ENCODE data around the gene SH3GL3. TPM values are rescaled to one million over a fixed set of nuclear protein-coding genes. Genes with fewer than 3 reads are reported as not detected.
A peak's percentile ranks its signal among the peaks of the same experiment; 100 is the strongest.

The SH3GL3 gene
- total and polyA plus RNA-seq, 2 of the 8 experiments (the other 6 are each of a cell fraction or from before 2014, with no cell fraction given): 14.1 to 19.1 TPM

DNA sequence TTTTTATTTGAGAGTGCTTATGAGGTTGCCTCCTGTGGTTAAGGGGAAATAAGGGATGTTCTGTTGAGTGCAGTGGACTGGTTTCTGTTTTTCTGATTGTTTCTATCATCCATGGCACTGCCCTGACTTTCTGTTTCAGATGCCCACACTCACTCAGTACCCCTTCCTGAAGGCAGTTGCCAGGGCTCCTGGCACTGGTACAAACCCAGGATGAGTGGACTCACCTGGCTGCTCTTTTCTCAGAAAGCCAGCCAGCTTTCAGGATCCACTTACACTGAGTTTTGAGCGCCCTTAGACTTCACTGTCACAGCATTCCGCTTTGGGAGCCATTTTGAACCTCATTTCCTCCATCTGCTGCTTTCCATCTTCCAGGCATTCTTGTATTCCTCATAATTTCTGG is 150.9 kb downstream of the SH3GL3 start:
- Histone ChIP-seq H3K23me2 (ENCODE audit: low read depth, low read length) (no peaks in the 10 kb centered on the region), H3K4me1 (replicated peaks in 1 of 4; ENCODE audit: control insufficient read depth in 3 of 4, insufficient read depth in 4 of 4, low read length in 3 of 4) (no peaks in the 10 kb centered on the region), H3K36me3 (ENCODE audit: control insufficient read depth in 2 of 4, insufficient read depth in 4 of 4, low read length in 3 of 4) (no peaks in the 10 kb centered on the region; a peak in 1 of 8 replicates), H4K91ac (replicated peaks; ENCODE audit: insufficient read length, low read length) (no peak overlapping the region), H3K18ac (ENCODE audit: extremely low read depth, low read length) (no peak overlapping the region), H2BK12ac (ENCODE audit: low read depth, low read length) (no peak overlapping the region), H3K23ac (ENCODE audit: insufficient read length) (no peak overlapping the region), H2BK5ac (ENCODE audit: low read depth, low read length) (no peak overlapping the region), H3K27me3 (replicated peaks in 1 of 4; ENCODE audit: control insufficient read depth in 3 of 4, extremely low read depth in 1 of 4, insufficient read depth in 3 of 4, low read length in 3 of 4) (no peaks in the 10 kb centered on the region), H3K9me3 (ENCODE audit: insufficient read depth in 2 of 2, low read depth in 1 of 2, low read length in 1 of 2) (no peaks in the 10 kb centered on the region), H2BK15ac (ENCODE audit: low read length) (no peak overlapping the region), H3K56ac (replicated peaks; ENCODE audit: insufficient read length, low read depth, low read length) (no peak overlapping the region), H2BK20ac (ENCODE audit: low read length) (no peak overlapping the region), H2AFZ (ENCODE audit: low read length) (no peak overlapping the region), H2AK5ac (ENCODE audit: low read depth, low read length) (no peak overlapping the region), H3K4ac (replicated peaks; ENCODE audit: insufficient read length, low read depth, low read length) (no peak overlapping the region), H3K79me1 (ENCODE audit: low read depth, low read length) (no peaks in the 10 kb centered on the region), H2BK120ac (replicated peaks; ENCODE audit: low read depth, low read length) (no peak overlapping the region), H4K8ac (ENCODE audit: extremely low read depth, insufficient read depth, low read length) (no peak overlapping the region), H3K9ac (replicated peaks in 1 of 4; ENCODE audit: extremely low read depth in 1 of 4, low read depth in 3 of 4, low read length in 3 of 4) (no peak overlapping the region), H3K4me3 (ENCODE audit: extremely low read depth in 1 of 4, insufficient read depth in 2 of 4, low read depth in 3 of 4, low read length in 4 of 4) (no peak overlapping the region), H3K4me2 (ENCODE audit: insufficient read depth in 1 of 2, low read depth in 2 of 2, low read length in 2 of 2) (no peak overlapping the region), H3K14ac (ENCODE audit: insufficient read length) (no peak overlapping the region), H4K20me1 (replicated peaks in 1 of 2; ENCODE audit: control insufficient read depth in 1 of 2, insufficient read depth in 2 of 2, low read length in 2 of 2) (no peaks in the 10 kb centered on the region), H4K5ac (ENCODE audit: insufficient read length, low read depth, low read length) (no peak overlapping the region), H3K79me2 (ENCODE audit: control insufficient read depth in 1 of 2, insufficient read depth in 2 of 2, low read length in 2 of 2) (no peaks in the 10 kb centered on the region), H3K27ac (ENCODE audit: low read depth, low read length) (no peak overlapping the region)
- FAIRE-seq: no peak
- 96% methylated on average over 2 of the region's 2 CpGs; no CpG with 5 or more reads in 1 of the 2 experiments for WGBS, 2 experiments (ENCODE audit: extremely low coverage in 1 of 2, insufficient coverage in 1 of 2, insufficient read length in 1 of 2, insufficient replicate concordance in 2 of 2, low coverage in 1 of 2, low lambda C conversion rate in 2 of 2, missing lambda C conversion rate in 1 of 2)
- DNase-seq (ENCODE audit: low read depth in 1 of 2, low spot score in 2 of 2): peak in 1 of 2 experiments; percentile 8
- TF ChIP-seq BCL11A (IDR thresholded peaks at IDR 0.05; ENCODE audit: low read depth in 2 of 2, low read length in 2 of 2) (no peak), BACH1 (IDR thresholded peaks at IDR 0.05; ENCODE audit: low read length) (no peak), SUZ12 (IDR thresholded peaks at IDR 0.05; ENCODE audit: low read length) (no peak), TCF12 (IDR thresholded peaks at IDR 0.05; ENCODE audit: low read depth, low read length) (no peak), PHF8 (conservative IDR thresholded peaks at IDR 0.05; ENCODE audit: low read depth, low read length) (no peak), GTF2F1 (IDR thresholded peaks at IDR 0.05; ENCODE audit: borderline replicate concordance, low read depth, low read length) (no peak), CREB1 (IDR thresholded peaks at IDR 0.05) (no peak)
- CTCF ChIA-PET (ENCODE audit: partially characterized antibody): no interaction called here
- POLR2A ChIA-PET (ENCODE audit: partially characterized antibody): no interaction called here

Measured in H1 (cell line).